Suprapubic skin (tissue), 3 donors: ENCODE results near the gene CYB5RL.

Experiments used
- CTCF ChIP-seq, 2 donors: fragments of 200-600 bp in 1 of 2; fragments of 450-650 bp in 1 of 2; sonication (generic) in 1 of 2; IDR thresholded peaks; one replicate each; pipeline ENCODE4 v1.5.1; 2016 to 2019; ENCODE audit warnings: antibody characterized with exemption in 2 of 2, mild to moderate bottlenecking in 1 of 2, moderate library complexity in 1 of 2
- POLR2AphosphoS5 ChIP-seq, 3 donors: sonication (generic); formaldehyde crosslinking; IDR thresholded peaks; one replicate each; pipeline ENCODE4 v1.6.1; 2017; ENCODE audit warnings: antibody characterized with exemption in 3 of 3

DNA sequence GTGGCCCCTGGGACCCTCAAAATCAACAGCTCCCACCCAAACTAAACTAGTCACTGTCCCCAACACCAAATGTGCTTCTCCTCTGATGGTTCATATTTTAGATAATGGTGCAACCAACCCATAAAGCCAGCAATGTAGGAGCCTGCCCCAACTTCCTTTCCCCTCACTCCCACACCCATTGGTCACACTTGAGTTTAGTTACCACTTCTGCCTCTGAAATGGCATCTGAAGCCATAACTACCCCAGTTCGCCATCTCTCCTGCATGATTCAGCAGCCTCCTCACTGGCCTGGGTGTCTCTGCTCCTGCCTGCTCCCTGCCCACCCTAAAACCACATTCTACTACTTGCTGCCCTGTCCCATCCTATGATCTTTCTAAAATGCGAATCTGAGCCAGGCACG lies 43.6 kb downstream of the CYB5RL start:
- TF ChIP-seq POLR2AphosphoS5 (IDR thresholded peaks at IDR 0.05) (no peak), CTCF (IDR thresholded peaks at IDR 0.05) (no peak)
